C4-2B (cell line): ENCODE results near the gene RIPOR3.

Experiments
- CTCF ChIP-seq: fragments of 450-650 bp; conservative IDR thresholded peaks from 2 replicates; pipeline ENCODE4 v1.5.1; 2017; ENCODE audit warnings: mild to moderate bottlenecking
- ZFX ChIP-seq: fragments of 450-650 bp; IDR thresholded peaks from 2 replicates; pipeline ENCODE4 v1.6.1; 2017

- TF ChIP-seq CTCF (no peak), ZFX (no peak)
These were observed 133.7 kb downstream of the RIPOR3 start for GRCh38 chr20:50557549-50558134.
